Measurements from ENCODE around the gene LRMDA. TPM values are rescaled to one million over a fixed set of nuclear protein-coding genes. Genes with fewer than 3 reads are reported as not detected.

LRMDA gene
- total and polyA plus RNA-seq, 2 of the 4 experiments (the other 2 are of a cell fraction), result 0.07 TPM; not detected in 1

GRCh38 chr10:75693489-75693888 is 262.1 kb downstream of the LRMDA start:
- Histone ChIP-seq H3K4me2 (ENCODE audit: low read depth, low read length) (no peak overlapping the region), H3K23ac (ENCODE audit: low read depth, low read length) (no peak overlapping the region), H2AFZ (replicated peaks; ENCODE audit: low read length, poor library complexity) (no peak overlapping the region), H2BK20ac (ENCODE audit: low read depth, low read length) (no peak overlapping the region), H2AK9ac (replicated peaks; ENCODE audit: low read depth, low read length, poor library complexity) (no peak overlapping the region), H3K14ac (replicated peaks; ENCODE audit: low read depth, low read length) (no peak overlapping the region), H4K91ac (ENCODE audit: insufficient read depth, low read depth, low read length) (no peak overlapping the region), H3K9me3 (ENCODE audit: control insufficient read depth, insufficient read depth, low read length) (no peaks in the 10 kb centered on the region), H4K5ac (ENCODE audit: low read depth, low read length) (no peak overlapping the region), H3K4me1 (ENCODE audit: control insufficient read depth, insufficient read depth, low read length) (no peaks in the 10 kb centered on the region), H3K27me3 (ENCODE audit: control insufficient read depth, insufficient read depth, low read length) (no peaks in the 10 kb centered on the region; the same call in 1 of the 2 replicates), H3K18ac (ENCODE audit: low read depth, low read length) (no peak overlapping the region), H4K8ac (ENCODE audit: low read depth in 2 of 2, low read length in 2 of 2) (no peak overlapping the region), H3K36me3 (ENCODE audit: control insufficient read depth, insufficient read depth, low read length) (no peaks in the 10 kb centered on the region), H3K79me1 (ENCODE audit: low read depth in 1 of 2, low read length in 2 of 2) (no peaks in the 10 kb centered on the region), H2BK15ac (ENCODE audit: low read depth, low read length) (no peak overlapping the region), H2BK120ac (ENCODE audit: low read depth, low read length) (no peak overlapping the region), H3K9ac (ENCODE audit: low read depth, low read length) (no peak overlapping the region), H3K4me3 (ENCODE audit: insufficient read depth, low read depth, low read length) (no peak overlapping the region), H3K56ac (ENCODE audit: extremely low read depth, insufficient read depth, low read length) (no peak overlapping the region), H2BK5ac (ENCODE audit: low read depth, low read length, poor library complexity, severe bottlenecking) (no peak overlapping the region), H4K20me1 (ENCODE audit: insufficient read depth, low read length) (no peaks in the 10 kb centered on the region), H3K4ac (ENCODE audit: low read depth, low read length) (no peak overlapping the region), H2AK5ac (ENCODE audit: low read depth, low read length) (no peak overlapping the region), H3K27ac (ENCODE audit: insufficient read depth, low read length) (no peak overlapping the region), H3K9me1 (ENCODE audit: insufficient read depth, low read length) (no peaks in the 10 kb centered on the region)
- DNase-seq (no peak), ATAC-seq (ENCODE audit: low read depth) (no peak)
- dilution Hi-C loops (cut with HindIII; ENCODE audit: low sequenced_read_pairs, unreplicated experiment), result no loop called here
- no peak for TF ChIP-seq NFE2L2 (IDR thresholded peaks at IDR 0.05; ENCODE audit: low read depth, low read length)
- TF ChIP-seq USF2 (IDR thresholded peaks at IDR 0.05; ENCODE audit: low read depth, low read length), result no peak
- no peak for TF ChIP-seq MXI1 (IDR thresholded peaks at IDR 0.05; ENCODE audit: borderline replicate concordance, low read depth, low read length)
- no peak for TF ChIP-seq ELK1 (IDR thresholded peaks at IDR 0.05; ENCODE audit: borderline replicate concordance, low read depth, low read length)
- TF ChIP-seq FOS (IDR thresholded peaks at IDR 0.05; ENCODE audit: low read depth, low read length), result no peak
- TF ChIP-seq MAFK (IDR thresholded peaks at IDR 0.05; ENCODE audit: low read depth, low read length), result no peak
- TF ChIP-seq MAZ (IDR thresholded peaks at IDR 0.05; ENCODE audit: borderline replicate concordance, low read depth, low read length), result no peak
- TF ChIP-seq CEBPB (IDR thresholded peaks at IDR 0.05; ENCODE audit: low read depth, low read length), result no peak
- no peak for TF ChIP-seq RCOR1 (IDR thresholded peaks at IDR 0.05; ENCODE audit: insufficient replicate concordance, low read length)
- no peak for TF ChIP-seq CTCF (conservative IDR thresholded peaks at IDR 0.05; ENCODE audit: low read depth, low read length)
- TF ChIP-seq POLR2A (IDR thresholded peaks at IDR 0.05; ENCODE audit: low read depth, low read length), result no peak
- TF ChIP-seq CHD1 (IDR thresholded peaks at IDR 0.05; ENCODE audit: low read depth, low read length), result no peak
- no peak for TF ChIP-seq RFX5 (IDR thresholded peaks at IDR 0.05; ENCODE audit: low read depth, low read length)
- TF ChIP-seq BHLHE40 (IDR thresholded peaks at IDR 0.05; ENCODE audit: low read depth, low read length), result no peak
- TF ChIP-seq SMC3 (IDR thresholded peaks at IDR 0.05; ENCODE audit: low read depth, low read length), result no peak
- TF ChIP-seq RAD21 (IDR thresholded peaks at IDR 0.05; ENCODE audit: low read length), result no peak
- no TSS peak for BruUV-seq (replicated peaks)
- intact Hi-C loops (cut with micrococcal nuclease), result no loop called here
- ChIA-PET CTCF (no interaction called here), POLR2A (ENCODE audit: unreplicated experiment) (no interaction called here)
- WGBS, 2 experiments (ENCODE audit: extremely low coverage in 2 of 2, insufficient read length in 1 of 2), result 92% methylated on average over 2 of the region's 6 CpGs; no CpG with 5 or more reads in 1 of the 2 experiments
- in situ Hi-C loops (cut with MboI; ENCODE audit: low sequenced_read_pairs), result no loop called here

All from IMR-90 (cell line).